Peyer's patch (tissue), 4 donors: ENCODE results near the gene ACOT13.

Experiments
- POLR2A ChIP-seq, 2 donors: fragments of 450-650 bp; IDR thresholded peaks; one replicate each; pipeline ENCODE4 v1.5.1; 2017; ENCODE audit warnings: antibody characterized with exemption in 2 of 2, mild to moderate bottlenecking in 2 of 2, moderate library complexity in 2 of 2
- TF ChIP-seq, protein P1 (sequence below), 6 experiments: fragments of 450-650 bp in 4 of 6; fragments of 200-600 bp in 2 of 6; sonication (generic) in 1 of 6; IDR thresholded peaks; one replicate each; pipeline ENCODE4 v1.5.1; 2017 to 2019; ENCODE audit warnings: antibody characterized with exemption in 6 of 6, mild to moderate bottlenecking in 3 of 6, moderate library complexity in 1 of 6

DNA sequence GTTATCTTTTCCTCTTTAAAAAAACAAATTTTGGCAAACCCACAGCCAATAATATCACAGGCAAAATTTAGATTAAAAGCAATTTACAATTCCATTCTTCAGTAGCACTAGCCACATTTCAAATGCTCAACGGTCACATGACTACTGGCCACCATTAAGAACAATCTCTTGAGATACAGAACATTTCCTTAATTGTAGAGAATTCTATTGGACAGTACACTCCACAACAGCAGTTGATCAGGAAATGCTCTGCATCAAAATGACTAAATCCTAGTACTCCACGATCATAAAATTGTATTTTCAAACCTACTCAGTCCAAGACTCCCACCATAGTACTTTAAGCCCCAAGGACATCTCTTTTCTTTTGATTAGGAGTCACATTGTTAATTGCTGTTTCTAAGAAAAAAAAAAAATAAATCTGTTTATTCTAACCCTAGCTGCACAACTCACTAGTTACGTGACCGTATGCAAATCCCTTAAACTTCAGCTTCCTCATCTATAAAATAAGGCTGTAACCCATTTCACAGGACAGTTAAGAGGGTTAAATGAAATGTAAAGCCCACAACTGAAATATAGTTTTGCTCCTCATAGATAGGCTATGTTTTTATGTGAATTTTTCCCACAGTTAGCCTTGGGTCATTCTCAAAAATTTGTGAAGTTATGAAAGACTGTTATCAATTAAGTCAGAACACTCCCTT, 42.3 kb downstream of the ACOT13 start:
- TF ChIP-seq, protein P1, sequence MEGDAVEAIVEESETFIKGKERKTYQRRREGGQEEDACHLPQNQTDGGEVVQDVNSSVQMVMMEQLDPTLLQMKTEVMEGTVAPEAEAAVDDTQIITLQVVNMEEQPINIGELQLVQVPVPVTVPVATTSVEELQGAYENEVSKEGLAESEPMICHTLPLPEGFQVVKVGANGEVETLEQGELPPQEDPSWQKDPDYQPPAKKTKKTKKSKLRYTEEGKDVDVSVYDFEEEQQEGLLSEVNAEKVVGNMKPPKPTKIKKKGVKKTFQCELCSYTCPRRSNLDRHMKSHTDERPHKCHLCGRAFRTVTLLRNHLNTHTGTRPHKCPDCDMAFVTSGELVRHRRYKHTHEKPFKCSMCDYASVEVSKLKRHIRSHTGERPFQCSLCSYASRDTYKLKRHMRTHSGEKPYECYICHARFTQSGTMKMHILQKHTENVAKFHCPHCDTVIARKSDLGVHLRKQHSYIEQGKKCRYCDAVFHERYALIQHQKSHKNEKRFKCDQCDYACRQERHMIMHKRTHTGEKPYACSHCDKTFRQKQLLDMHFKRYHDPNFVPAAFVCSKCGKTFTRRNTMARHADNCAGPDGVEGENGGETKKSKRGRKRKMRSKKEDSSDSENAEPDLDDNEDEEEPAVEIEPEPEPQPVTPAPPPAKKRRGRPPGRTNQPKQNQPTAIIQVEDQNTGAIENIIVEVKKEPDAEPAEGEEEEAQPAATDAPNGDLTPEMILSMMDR (IDR thresholded peaks at IDR 0.05): no peak
- no peak for TF ChIP-seq POLR2A (IDR thresholded peaks at IDR 0.05)
